Nephron (organoid): ENCODE data around the gene MYBBP1A.
A peak's percentile ranks its signal among the peaks of the same experiment; 100 is the strongest.

Experiments used
- H3K27ac Mint-ChIP-seq, 3 experiments: 2 replicates each; pipeline ENCODE4 v1.8.0; 2020; ENCODE audit warnings: mixed read lengths in 3 of 3, mild to moderate bottlenecking in 2 of 3, moderate library complexity in 1 of 3
- H3K27me3 Mint-ChIP-seq: 2 replicates; pipeline ENCODE4 v1.8.0; 2021; ENCODE audit warnings: low read depth, mild to moderate bottlenecking, moderate library complexity, mixed read lengths
- H3K36me3 Mint-ChIP-seq: 2 replicates; pipeline ENCODE4 v1.8.0; 2020; ENCODE audit warnings: low read depth, mixed read lengths
- H3K4me1 Mint-ChIP-seq: 2 replicates; pipeline ENCODE4 v1.8.0; 2020; ENCODE audit warnings: mixed read lengths
- H3K4me3 Mint-ChIP-seq, 3 experiments: 2 replicates each; pipeline ENCODE4 v1.8.0; 2020; ENCODE audit warnings: mild to moderate bottlenecking in 3 of 3, mixed read lengths in 3 of 3, moderate library complexity in 2 of 3
- H3K9me3 Mint-ChIP-seq: 2 replicates; pipeline ENCODE4 v1.8.0; 2020; ENCODE audit warnings: mixed read lengths
- CTCF ChIP-seq, 3 experiments: fragments of 200-600 bp; sonication (generic); IDR thresholded peaks; one replicate each; pipeline ENCODE4 v1.5.0; 2021; ENCODE audit warnings: antibody characterized with exemption in 3 of 3; ENCODE audit not compliant: unreplicated experiment in 3 of 3

Gene MYBBP1A

GRCh38 chr17:4516735-4517134 lies 38.4 kb downstream of the MYBBP1A start:
- H3K4me1 Mint-ChIP-seq, result peaks cover 31% of the 10 kb centered on the region
- no peaks in the 10 kb centered on the region for H3K36me3 Mint-ChIP-seq
- H3K4me3 Mint-ChIP-seq, result peak overlapping the region in 1 of 3 experiments; percentile 16
- H3K9me3 Mint-ChIP-seq, result no peaks in the 10 kb centered on the region
- no peak for TF ChIP-seq CTCF (IDR thresholded peaks at IDR 0.05; ENCODE audit: unreplicated experiment in 3 of 3)
- peaks cover 4% of the 10 kb centered on the region for H3K27me3 Mint-ChIP-seq
- peak overlapping the region in 2 of 3 experiments; percentile 64 to 79 for H3K27ac Mint-ChIP-seq

- H3K27ac Mint-ChIP-seq, result no peak overlapping the region
- H3K9me3 Mint-ChIP-seq, result no peaks in the 10 kb centered on the region
- no peak for TF ChIP-seq CTCF (IDR thresholded peaks at IDR 0.05; ENCODE audit: unreplicated experiment in 3 of 3)
- no peaks in the 10 kb centered on the region for H3K27me3 Mint-ChIP-seq
- no peak overlapping the region for H3K4me3 Mint-ChIP-seq
- H3K36me3 Mint-ChIP-seq, result no peaks in the 10 kb centered on the region
- H3K4me1 Mint-ChIP-seq, result peaks cover 20% of the 10 kb centered on the region
Observed at GRCh38 chr17:4515501-4515900, 39.7 kb downstream of the MYBBP1A start.

GRCh38 chr17:4514779-4515178 lies 40.4 kb downstream of the MYBBP1A start:
- Mint-ChIP-seq H3K4me3 (no peak overlapping the region), H3K27me3 (no peaks in the 10 kb centered on the region), H3K9me3 (no peaks in the 10 kb centered on the region), H3K27ac (peak overlapping the region in 2 of 3 experiments; percentile 55 to 85), H3K36me3 (no peaks in the 10 kb centered on the region), H3K4me1 (peaks cover 13% of the 10 kb centered on the region)
- TF ChIP-seq CTCF (IDR thresholded peaks at IDR 0.05; ENCODE audit: unreplicated experiment in 3 of 3), result no peak

GRCh38 chr17:4514206-4514605 lies 41.0 kb downstream of the MYBBP1A start:
- Mint-ChIP-seq H3K27ac (peak overlapping the region in 2 of 3 experiments; percentile 55 to 85), H3K27me3 (peaks cover 1% of the 10 kb centered on the region), H3K4me1 (peaks cover 18% of the 10 kb centered on the region), H3K4me3 (no peak overlapping the region), H3K9me3 (no peaks in the 10 kb centered on the region), H3K36me3 (no peaks in the 10 kb centered on the region)
- TF ChIP-seq CTCF (IDR thresholded peaks at IDR 0.05; ENCODE audit: unreplicated experiment in 3 of 3), result no peak

- H3K27me3 Mint-ChIP-seq, result peaks cover 6% of the 10 kb centered on the region
- H3K4me3 Mint-ChIP-seq, result no peak overlapping the region
- no peak for TF ChIP-seq CTCF (IDR thresholded peaks at IDR 0.05; ENCODE audit: unreplicated experiment in 3 of 3)
- H3K36me3 Mint-ChIP-seq, result no peaks in the 10 kb centered on the region
- H3K4me1 Mint-ChIP-seq, result peaks cover 20% of the 10 kb centered on the region
- no peaks in the 10 kb centered on the region for H3K9me3 Mint-ChIP-seq
- H3K27ac Mint-ChIP-seq, result peak overlapping the region in 2 of 3 experiments; percentile 79 to 85
Observed at GRCh38 chr17:4513113-4514032, 41.8 kb downstream of the MYBBP1A start.
